H9 (cell line): Measurements from ENCODE around the gene MPC1. TPM values are rescaled to one million over a fixed set of nuclear protein-coding genes. Genes with fewer than 3 reads are reported as not detected.

Source experiments
- DNase-seq: peaks from one replicate; pipeline ENCODE4 v3.0.0-alpha.2; 2017
- H2AFZ ChIP-seq: one replicate; pipeline ENCODE4 v1.6.1; 2013; ENCODE audit warnings: mild to moderate bottlenecking, low read length, control low read depth, moderate library complexity
- H2AK5ac ChIP-seq: 2 replicates; pipeline ENCODE4 v1.6.1; 2013; ENCODE audit warnings: low read length, control low read depth, mixed read lengths; ENCODE audit not compliant: insufficient read length
- H2BK120ac ChIP-seq: one replicate; pipeline ENCODE4 v1.6.1; 2013; ENCODE audit warnings: low read depth, mild to moderate bottlenecking, low read length, control low read depth, inconsistent platforms; ENCODE audit not compliant: poor library complexity, severe bottlenecking
- H2BK12ac ChIP-seq: 2 replicates; pipeline ENCODE4 v1.6.1; 2013; ENCODE audit warnings: low read length, control low read depth, mixed read lengths, low read depth; ENCODE audit not compliant: insufficient read length
- H2BK15ac ChIP-seq: 2 replicates; pipeline ENCODE4 v1.6.1; 2013; ENCODE audit warnings: low read depth, low read length, control low read depth
- H2BK20ac ChIP-seq: one replicate; pipeline ENCODE4 v1.6.1; 2013; ENCODE audit warnings: low read depth, mild to moderate bottlenecking, low read length, control low read depth, inconsistent platforms; ENCODE audit not compliant: poor library complexity, severe bottlenecking
- H2BK5ac ChIP-seq: 2 replicates; pipeline ENCODE4 v1.6.1; 2013; ENCODE audit warnings: low read length, control low read depth, mixed read lengths; ENCODE audit not compliant: insufficient read length
- H3K14ac ChIP-seq: 2 replicates; pipeline ENCODE4 v1.6.1; 2013; ENCODE audit warnings: low read length, control low read depth; ENCODE audit not compliant: insufficient read depth
- H3K18ac ChIP-seq: 2 replicates; pipeline ENCODE4 v1.6.1; 2013; ENCODE audit warnings: low read depth, mild to moderate bottlenecking, mixed read lengths, low read length, control low read depth; ENCODE audit not compliant: insufficient read length
- H3K23ac ChIP-seq: 2 replicates; pipeline ENCODE4 v1.6.1; 2013; ENCODE audit warnings: low read length, control low read depth, mixed read lengths, low read depth; ENCODE audit not compliant: insufficient read length
- H3K23me2 ChIP-seq: 2 replicates; pipeline ENCODE4 v1.6.1; 2013; ENCODE audit warnings: low read depth, mild to moderate bottlenecking, mixed read lengths, low read length, control low read depth; ENCODE audit not compliant: insufficient read length, poor library complexity, severe bottlenecking
- H3K27ac ChIP-seq: 2 replicates; pipeline ENCODE4 v1.5.1; 2013; ENCODE audit warnings: low read length, control low read depth, mixed read lengths, low read depth; ENCODE audit not compliant: insufficient read length
- H3K27me3 ChIP-seq: 2 replicates; pipeline ENCODE4 v1.6.1; 2013; ENCODE audit warnings: low read length, control low read depth, inconsistent platforms; ENCODE audit not compliant: insufficient read depth
- H3K4ac ChIP-seq: 2 replicates; pipeline ENCODE4 v1.6.1; 2013; ENCODE audit warnings: low read depth, mild to moderate bottlenecking, control low read depth, inconsistent platforms, low read length, moderate library complexity
- H3K4me1 ChIP-seq: 2 replicates; pipeline ENCODE4 v1.6.1; 2013; ENCODE audit warnings: low read length, control low read depth, inconsistent platforms; ENCODE audit not compliant: insufficient read depth
- H3K4me2 ChIP-seq: 2 replicates; pipeline ENCODE4 v1.6.1; 2013; ENCODE audit warnings: low read length, control low read depth, mixed read lengths; ENCODE audit not compliant: insufficient read length, insufficient read depth
- H3K56ac ChIP-seq: 2 replicates; pipeline ENCODE4 v1.6.1; 2013; ENCODE audit warnings: low read depth, mild to moderate bottlenecking, mixed read lengths, low read length, control low read depth; ENCODE audit not compliant: insufficient read length
- H3K79me1 ChIP-seq: 2 replicates; pipeline ENCODE4 v1.6.1; 2013; ENCODE audit warnings: low read depth, mild to moderate bottlenecking, moderate library complexity, low read length, control low read depth, inconsistent platforms; ENCODE audit not compliant: insufficient read depth, poor library complexity, severe bottlenecking
- H3K79me2 ChIP-seq: 2 replicates; pipeline ENCODE4 v1.6.1; 2013; ENCODE audit warnings: low read length, control low read depth, inconsistent platforms; ENCODE audit not compliant: insufficient read depth
- H3K9ac ChIP-seq: 2 replicates; pipeline ENCODE4 v1.6.1; 2013; ENCODE audit warnings: low read length, control low read depth, mixed read lengths; ENCODE audit not compliant: insufficient read length; ENCODE audit errors: extremely low read depth
- H3K9me3 ChIP-seq: one replicate; pipeline ENCODE4 v1.6.1; 2013; ENCODE audit warnings: low read depth, low read length, inconsistent platforms; ENCODE audit not compliant: control insufficient read depth
- H3T11ph ChIP-seq: one replicate; pipeline ENCODE4 v1.6.1; 2013; ENCODE audit warnings: mild to moderate bottlenecking, low read length, control low read depth, inconsistent platforms
- H4K20me1 ChIP-seq: one replicate; pipeline ENCODE4 v1.6.1; 2013; ENCODE audit not compliant: control insufficient read depth, insufficient read length, insufficient read depth
- H4K5ac ChIP-seq: 2 replicates; pipeline ENCODE4 v1.6.1; 2013; ENCODE audit warnings: low read depth, mild to moderate bottlenecking, mixed read lengths, low read length, control low read depth; ENCODE audit not compliant: insufficient read length
- H4K8ac ChIP-seq: replicated peaks from 2 replicates; pipeline ENCODE4 v1.6.1; 2013; ENCODE audit warnings: low read length, control low read depth, mixed read lengths, low read depth; ENCODE audit not compliant: insufficient read length
- H4K91ac ChIP-seq: 2 replicates; pipeline ENCODE4 v1.6.1; 2013; ENCODE audit warnings: low read depth, mild to moderate bottlenecking, moderate library complexity, mixed read lengths, low read length, control low read depth; ENCODE audit not compliant: insufficient read length
- H3K27ac Mint-ChIP-seq, 3 experiments: 2 replicates in 2 of 3; 3 replicates in 1 of 3; pipeline ENCODE4 v1.8.0; 2020 to 2021; ENCODE audit warnings: mixed read lengths in 3 of 3, mild to moderate bottlenecking in 1 of 3, moderate library complexity in 1 of 3
- H3K27me3 Mint-ChIP-seq: 2 replicates; pipeline ENCODE4 v1.8.0; 2021; ENCODE audit warnings: low read depth, mild to moderate bottlenecking, moderate library complexity, mixed read lengths
- H3K36me3 Mint-ChIP-seq, 3 experiments: 2 replicates in 2 of 3; 3 replicates in 1 of 3; pipeline ENCODE4 v1.8.0; 2020 to 2021; ENCODE audit warnings: low read depth in 3 of 3, mixed read lengths in 3 of 3; ENCODE audit not compliant: insufficient read depth in 1 of 3
- H3K4me1 Mint-ChIP-seq, 2 experiments: 2 replicates each; pipeline ENCODE4 v1.8.0; 2020; ENCODE audit warnings: mixed read lengths in 2 of 2
- H3K4me3 Mint-ChIP-seq, 2 experiments: 2 replicates in 1 of 2; 3 replicates in 1 of 2; pipeline ENCODE4 v1.8.0; 2020 to 2021; ENCODE audit warnings: mild to moderate bottlenecking in 2 of 2, mixed read lengths in 2 of 2, moderate library complexity in 1 of 2
- H3K9me3 Mint-ChIP-seq, 2 experiments: 2 replicates in 1 of 2; 3 replicates in 1 of 2; pipeline ENCODE4 v1.8.0; 2020; ENCODE audit warnings: mild to moderate bottlenecking in 2 of 2, mixed read lengths in 2 of 2, moderate library complexity in 1 of 2
- WGBS: extraction: QIAGEN DNeasy Blood & Tissue Kit; methylation state at CpG from one replicate; pipeline ENCODE4 v1.1.7; 2013; ENCODE audit warnings: missing lambda C conversion rate, low lambda C conversion rate, mixed read lengths; ENCODE audit not compliant: insufficient read length; ENCODE audit errors: extremely low coverage; 5-methylcytosine and 5-hydroxymethylcytosine counted together
- total RNA-seq: library from RNA; stranded (reverse); gene quantifications from 2 replicates; pipeline ENCODE4 v1.2.1, GENCODE V29; 2021
- TF ChIP-seq, protein P1 (sequence below): fragments of 200-600 bp; sonication (generic); conservative IDR thresholded peaks from 3 replicates; pipeline ENCODE4 v1.8.0; 2021; ENCODE audit warnings: antibody characterized with exemption, mild to moderate bottlenecking

The MPC1 gene
- total RNA-seq, 1 experiment from 2014 or later: 10.0 TPM

DNA sequence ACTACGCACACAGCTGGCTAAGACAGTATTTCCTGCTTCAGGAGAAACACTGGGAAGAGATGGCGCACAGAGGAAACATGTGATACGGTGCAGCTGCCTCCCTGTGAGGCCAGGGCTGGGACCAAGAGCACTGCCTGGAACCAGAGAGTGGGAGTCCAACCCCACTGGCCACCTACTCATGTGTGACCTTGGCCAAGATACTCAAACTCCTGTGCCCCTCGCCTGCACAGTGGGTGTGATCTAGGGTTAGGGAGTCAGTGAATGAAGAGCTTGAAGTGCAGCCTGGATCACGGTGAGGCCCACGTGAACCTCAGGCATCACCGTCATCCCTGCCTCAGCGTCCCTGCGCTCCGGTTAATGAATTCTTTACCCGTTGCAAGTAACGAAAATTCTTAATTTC is 41.7 kb upstream of the MPC1 start:
- Mint-ChIP-seq H3K4me1 (peaks cover 6 to 8% of the 10 kb centered on the region in 2 experiments), H3K36me3 (peaks cover 7 to 14% (median 11%) of the 10 kb centered on the region in 3 experiments; a peak in 5 of 7 replicates), H3K9me3 (peaks cover 3 to 4% of the 10 kb centered on the region in 2 experiments; a peak in 2 of 5 replicates), H3K27me3 (no peaks in the 10 kb centered on the region), H3K27ac (no peak overlapping the region), H3K4me3 (no peak overlapping the region)
- no peak overlapping the region for H4K8ac ChIP-seq
- no CpG with 5 or more reads among the region's 12 CpGs for WGBS
- no peak overlapping the region for H3K9ac ChIP-seq
- H3K23ac ChIP-seq: no peak overlapping the region
- no peak overlapping the region for H3T11ph ChIP-seq
- DNase-seq: no peak
- H2BK12ac ChIP-seq: no peak overlapping the region
- H3K23me2 ChIP-seq: no peaks in the 10 kb centered on the region
- no peak overlapping the region for H2BK15ac ChIP-seq
- no peak overlapping the region for H2BK120ac ChIP-seq
- H3K4ac ChIP-seq: no peak overlapping the region
- H2BK20ac ChIP-seq: no peak overlapping the region
- H3K27ac ChIP-seq: no peak overlapping the region
- H3K4me2 ChIP-seq: no peak overlapping the region
- TF ChIP-seq, protein P1, sequence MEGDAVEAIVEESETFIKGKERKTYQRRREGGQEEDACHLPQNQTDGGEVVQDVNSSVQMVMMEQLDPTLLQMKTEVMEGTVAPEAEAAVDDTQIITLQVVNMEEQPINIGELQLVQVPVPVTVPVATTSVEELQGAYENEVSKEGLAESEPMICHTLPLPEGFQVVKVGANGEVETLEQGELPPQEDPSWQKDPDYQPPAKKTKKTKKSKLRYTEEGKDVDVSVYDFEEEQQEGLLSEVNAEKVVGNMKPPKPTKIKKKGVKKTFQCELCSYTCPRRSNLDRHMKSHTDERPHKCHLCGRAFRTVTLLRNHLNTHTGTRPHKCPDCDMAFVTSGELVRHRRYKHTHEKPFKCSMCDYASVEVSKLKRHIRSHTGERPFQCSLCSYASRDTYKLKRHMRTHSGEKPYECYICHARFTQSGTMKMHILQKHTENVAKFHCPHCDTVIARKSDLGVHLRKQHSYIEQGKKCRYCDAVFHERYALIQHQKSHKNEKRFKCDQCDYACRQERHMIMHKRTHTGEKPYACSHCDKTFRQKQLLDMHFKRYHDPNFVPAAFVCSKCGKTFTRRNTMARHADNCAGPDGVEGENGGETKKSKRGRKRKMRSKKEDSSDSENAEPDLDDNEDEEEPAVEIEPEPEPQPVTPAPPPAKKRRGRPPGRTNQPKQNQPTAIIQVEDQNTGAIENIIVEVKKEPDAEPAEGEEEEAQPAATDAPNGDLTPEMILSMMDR: no peak
- no peaks in the 10 kb centered on the region for H4K20me1 ChIP-seq
- no peak overlapping the region for H4K91ac ChIP-seq
- no peaks in the 10 kb centered on the region for H3K9me3 ChIP-seq
- H3K27me3 ChIP-seq: no peaks in the 10 kb centered on the region
- no peaks in the 10 kb centered on the region for H3K79me1 ChIP-seq
- H4K5ac ChIP-seq: no peak overlapping the region
- H3K4me1 ChIP-seq: no peaks in the 10 kb centered on the region
- no peak overlapping the region for H2BK5ac ChIP-seq
- no peak overlapping the region for H3K18ac ChIP-seq
- H2AK5ac ChIP-seq: no peak overlapping the region
- H3K56ac ChIP-seq: no peak overlapping the region
- no peaks in the 10 kb centered on the region for H3K79me2 ChIP-seq
- H2AFZ ChIP-seq: no peak overlapping the region
- no peak overlapping the region for H3K14ac ChIP-seq
